Fibroblast of skin of right biceps (primary cell): ENCODE measurements around the gene FAM20C.
A peak's percentile ranks its signal among the peaks of the same experiment; 100 is the strongest.

Experiments used
- DNase-seq: peaks from one replicate; pipeline ENCODE4 v3.0.0-alpha.2; 2013

FAM20C gene

DNA sequence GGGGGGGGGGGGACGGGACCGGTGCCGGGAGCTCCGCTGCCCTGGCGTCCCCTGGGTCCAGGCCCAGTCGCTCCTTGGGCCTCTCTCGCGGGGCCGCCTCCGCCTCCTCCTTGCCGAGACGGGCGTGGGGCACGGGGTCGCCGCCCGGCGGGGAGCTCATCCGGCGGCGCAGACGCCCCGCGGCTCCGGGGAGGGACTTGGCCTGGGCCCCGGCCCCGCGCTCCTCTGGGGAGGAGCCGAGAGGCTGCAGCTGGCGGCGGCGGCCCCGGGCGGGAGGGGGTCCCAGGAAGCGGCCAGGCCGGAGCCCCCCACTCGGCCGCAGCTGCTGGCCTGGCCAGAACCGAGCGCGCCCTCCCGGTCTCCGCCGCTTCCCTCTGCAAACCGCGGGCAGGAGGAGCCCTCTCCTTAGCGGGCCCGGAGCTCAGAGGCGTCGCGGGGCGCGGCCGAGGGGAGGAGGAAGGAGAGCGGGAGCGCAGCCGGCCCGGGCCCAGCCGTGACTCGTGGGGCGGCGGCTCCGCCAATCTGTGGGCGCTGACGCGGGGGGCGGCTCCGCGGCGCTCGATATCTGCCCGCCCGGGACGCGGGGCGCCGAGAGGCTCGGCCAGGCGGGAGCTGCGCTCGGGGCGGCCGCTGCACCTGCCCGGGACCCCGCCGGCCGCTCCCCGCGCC, at the start of gene FAM20C:
Gene FAM20C (plus strand): TSS at position 591 of the 669 bp plus-strand sequence. CDS start 629 bp downstream, outside the sequence.
- DNase-seq, result peak; percentile 79

DNA sequence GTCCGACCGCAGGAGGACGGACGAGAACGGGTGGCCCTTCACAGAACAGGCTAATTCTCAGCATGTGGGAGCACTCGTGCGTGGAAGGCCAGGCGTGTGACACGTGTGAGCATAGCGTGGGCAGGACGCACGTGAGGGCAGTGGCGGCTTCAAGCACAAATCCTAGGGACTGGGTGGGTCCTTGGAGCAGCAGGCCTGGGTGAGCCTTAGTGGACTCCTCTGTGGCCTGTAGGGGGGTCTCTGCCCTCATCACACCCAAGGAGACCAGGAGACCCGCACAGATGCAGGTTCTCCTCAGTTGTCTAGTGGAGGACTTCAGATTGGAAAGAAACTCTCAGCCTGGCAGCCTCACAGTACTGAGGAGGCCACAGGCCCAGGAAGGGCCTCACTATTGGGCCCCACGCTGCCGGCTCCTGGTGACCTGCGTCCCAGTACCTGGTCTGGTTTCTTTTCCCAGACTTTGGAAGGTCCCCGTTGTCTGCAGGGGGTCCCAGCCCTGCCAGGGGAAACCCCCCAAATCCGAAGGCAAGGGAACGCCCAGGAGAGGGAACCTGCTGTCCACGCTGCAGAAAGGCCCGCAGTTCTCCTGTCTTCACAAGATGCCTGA, 49.1 kb upstream of the FAM20C start:
- no peak for DNase-seq

DNA sequence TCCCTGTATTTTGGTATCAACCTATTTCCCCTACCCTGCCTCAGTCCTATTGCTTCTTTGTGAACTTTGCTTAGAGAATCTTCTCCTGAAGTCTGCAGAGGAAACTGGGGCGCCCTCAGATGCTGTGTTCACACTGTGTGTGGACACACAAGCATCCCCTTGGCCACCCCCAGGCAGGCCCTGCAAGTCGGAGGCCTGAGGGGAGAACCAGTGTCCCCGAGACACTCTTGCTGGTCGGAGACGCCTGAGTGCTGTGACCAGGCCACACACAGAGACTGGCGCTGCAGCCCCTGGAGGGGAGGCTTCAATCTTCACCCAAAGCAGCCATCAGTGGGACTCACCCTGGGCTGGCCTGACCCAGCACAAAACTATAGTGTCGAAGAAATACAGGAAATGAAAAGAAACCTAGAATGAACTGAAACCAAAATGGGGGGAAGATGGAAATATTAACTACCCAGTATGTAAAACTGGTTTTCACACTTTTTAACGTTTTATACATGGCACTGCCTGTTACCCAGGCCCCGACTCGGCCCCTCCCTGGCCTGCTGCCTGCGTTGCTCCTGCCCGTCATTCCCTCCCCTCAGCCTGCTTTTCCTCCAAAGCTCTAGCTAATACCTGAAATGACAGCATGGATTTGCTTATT, 48.4 kb upstream of the FAM20C start:
- no peak for DNase-seq

DNA sequence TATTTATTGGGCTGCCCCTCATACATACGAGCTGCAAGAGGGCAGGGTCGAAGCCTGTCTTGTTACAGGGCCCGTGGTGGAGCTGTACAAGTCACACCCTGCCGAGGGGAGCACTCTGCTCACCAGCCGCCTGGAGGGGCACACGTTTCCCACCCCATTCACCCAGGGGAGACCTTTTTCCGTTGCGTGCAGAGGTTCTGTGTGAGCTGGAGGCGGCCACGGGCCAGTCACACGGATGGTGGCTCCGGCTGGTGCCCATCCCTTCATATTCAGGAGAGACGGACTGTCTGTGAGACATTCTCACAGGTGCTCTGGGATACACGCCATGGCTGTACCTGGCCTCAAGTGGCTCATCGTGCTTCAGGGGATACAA, 47.9 kb upstream of the FAM20C start:
- DNase-seq, result no peak

DNA sequence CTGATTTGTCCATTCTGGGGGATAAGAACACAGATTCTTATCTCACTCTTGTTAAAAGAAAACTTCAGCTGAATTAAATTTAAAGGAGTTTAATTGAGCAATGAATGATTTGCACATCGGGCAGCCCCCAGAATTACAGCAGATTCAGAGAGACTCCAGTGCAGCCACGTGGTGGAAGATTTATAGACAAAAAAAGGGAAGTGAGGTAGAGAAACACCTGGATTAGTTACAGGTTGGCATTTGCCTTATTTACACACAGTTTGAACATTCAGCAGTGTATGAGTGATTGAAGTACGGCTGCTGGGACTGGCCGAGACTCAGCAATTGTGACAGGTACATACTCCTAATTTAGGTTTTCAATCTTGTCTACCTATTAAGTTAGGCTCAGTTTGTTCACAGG, 46.5 kb upstream of the FAM20C start:
- DNase-seq, result no peak

DNA sequence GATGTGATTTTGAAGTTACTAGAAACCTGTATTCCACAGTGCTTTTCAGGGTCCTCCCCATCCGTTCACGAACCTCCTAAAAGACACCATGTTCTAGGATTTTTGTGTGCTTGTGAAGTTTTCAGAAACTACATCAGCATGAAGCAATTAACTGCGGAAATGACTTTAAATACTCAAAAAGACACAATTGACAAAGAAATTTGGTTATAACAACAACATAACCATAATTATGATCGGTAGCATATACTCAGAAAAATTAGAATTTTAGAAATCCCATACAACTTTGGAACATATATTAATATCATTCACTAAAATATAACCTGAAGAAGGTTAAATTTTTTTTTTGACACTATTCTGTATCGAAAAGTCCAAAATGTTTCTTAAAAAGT, 43.8 kb upstream of the FAM20C start:
- DNase-seq, result no peak

DNA sequence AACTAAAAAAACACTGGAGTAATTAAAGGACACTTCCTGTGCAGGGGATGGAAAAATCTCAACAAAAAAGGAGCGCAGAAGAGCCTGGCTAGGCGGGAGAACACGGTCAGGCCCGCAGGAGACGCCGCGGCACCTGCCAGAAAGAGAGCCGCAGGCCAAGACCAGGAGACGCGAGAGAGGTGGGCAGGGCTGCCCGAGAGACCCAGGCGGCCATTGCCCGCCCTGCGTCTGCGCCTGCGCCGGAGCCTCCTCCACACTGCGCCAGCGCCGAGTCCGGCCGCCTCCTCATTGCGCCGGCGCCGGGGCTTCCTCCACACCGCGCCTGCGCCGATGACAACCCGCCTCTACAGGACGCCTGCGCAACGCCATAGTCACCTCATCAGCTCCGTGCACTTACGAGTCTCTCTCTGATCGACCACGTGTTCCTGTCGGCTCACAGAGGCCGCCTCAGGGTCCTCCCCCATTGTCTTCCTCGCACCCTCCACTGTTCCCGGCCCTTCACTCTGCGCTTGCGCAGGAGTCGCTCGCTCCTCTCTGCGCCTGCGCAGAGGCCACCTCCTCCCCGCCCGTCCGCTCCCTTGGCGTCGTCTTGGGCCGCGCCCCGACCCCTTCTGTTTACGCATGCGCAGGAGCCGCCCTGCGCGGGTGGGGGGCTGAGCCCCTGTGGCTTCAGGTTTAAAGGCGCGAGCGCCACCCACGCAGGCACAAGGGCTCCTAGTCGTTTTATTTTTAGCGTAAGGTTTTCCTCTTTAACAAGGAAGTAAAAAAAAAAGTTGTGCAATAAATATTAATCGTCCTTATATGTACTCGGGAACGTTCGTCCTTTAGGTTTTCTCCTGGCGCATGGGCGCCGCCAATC, 43.2 kb upstream of the FAM20C start:
- peak; percentile 99 for DNase-seq

DNA sequence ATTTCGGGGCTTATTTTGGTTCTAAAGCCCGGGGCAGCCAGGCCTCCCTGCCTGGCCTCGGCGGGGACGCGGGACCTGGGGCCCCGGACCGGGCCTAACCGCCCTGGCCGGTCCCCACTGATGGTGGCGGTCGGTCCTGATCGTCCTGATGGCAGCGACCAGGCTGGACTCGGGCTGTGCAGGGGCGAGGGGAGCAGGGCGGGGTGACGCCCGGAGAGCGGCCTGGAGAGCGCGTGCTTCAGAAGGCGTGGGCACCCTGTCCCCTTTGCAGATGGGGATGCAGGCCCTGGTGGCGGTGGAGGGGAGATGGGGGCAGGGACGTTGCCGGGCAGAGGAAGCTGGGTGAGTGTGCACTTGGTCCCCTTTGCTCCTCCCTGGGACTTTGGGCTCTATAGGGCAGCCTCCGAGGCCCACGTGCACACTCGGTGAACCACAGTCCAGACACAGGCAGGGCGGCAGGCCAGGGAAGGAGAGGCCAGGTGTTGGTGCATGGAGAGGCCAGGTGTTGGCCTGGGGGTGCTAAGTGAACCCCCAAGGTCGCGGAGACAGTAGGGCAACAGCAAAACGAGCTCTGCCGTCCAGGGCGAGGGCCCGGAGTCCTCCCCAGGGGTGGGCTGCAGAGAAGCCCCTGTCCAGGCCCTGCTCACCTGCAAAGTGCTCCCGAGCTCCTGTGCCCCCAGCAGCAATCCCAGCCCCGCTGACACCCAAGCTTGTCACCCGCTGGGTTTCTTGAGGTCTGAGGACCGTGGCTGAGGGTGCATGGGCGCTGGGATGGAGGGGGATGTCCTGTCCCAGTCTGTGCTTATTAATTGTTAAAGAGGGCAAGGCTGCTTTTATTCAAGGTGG, 42.4 kb upstream of the FAM20C start:
- peak; percentile 29 for DNase-seq

DNA sequence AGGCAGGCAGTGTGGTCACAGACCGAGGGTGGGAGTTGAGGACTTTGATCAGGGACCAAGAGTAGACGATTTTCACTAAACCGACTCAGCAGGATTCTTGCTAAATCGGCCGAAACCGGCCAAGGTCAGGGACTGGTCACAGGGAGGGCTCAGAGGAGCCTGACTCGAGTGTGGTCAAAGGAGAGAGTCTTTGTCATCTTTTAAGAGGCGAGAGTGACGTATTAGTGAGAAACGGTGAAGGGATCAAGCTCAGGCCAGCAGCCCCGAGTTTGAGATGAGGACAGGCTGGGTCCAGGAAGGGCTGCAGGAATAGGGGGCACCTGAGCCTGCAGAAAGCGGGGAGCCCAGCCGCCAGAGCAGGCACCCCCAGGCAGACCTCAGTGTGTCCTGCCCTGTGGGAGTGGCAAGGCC, 41.6 kb upstream of the FAM20C start:
- no peak for DNase-seq

DNA sequence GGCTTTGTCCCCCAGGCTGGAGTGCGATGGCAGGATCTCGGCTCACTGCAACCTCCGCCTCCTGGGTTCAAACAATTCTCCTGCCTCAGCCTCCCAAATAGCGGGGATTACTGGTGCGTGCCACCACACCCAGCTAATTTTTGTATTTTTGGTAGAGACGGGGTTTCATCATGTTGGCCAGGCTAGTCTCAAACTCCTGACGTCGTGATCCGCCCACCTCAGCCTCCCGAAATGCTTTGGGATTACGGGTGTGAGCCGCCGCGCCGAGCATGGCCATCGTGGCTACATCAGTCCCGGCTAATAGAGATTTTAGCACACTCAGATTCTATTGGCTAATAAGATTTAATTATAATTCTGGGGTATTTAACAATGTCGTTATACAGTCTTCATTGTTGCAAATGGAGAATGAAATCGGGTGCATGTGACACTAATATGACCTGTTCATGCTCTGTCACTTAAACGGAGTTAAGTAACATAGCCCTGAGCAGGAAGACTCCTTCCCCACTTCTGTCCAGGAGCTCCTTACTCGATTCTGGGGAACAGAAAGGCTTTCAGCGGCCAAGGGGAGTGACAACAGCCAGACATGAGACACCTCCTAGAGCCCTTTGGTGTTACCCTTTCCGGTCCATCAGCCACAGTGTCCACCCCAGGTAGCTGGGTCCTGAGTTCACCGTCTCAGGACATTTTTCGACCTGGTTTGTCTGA, 40.9 kb upstream of the FAM20C start:
- DNase-seq, result no peak

DNA sequence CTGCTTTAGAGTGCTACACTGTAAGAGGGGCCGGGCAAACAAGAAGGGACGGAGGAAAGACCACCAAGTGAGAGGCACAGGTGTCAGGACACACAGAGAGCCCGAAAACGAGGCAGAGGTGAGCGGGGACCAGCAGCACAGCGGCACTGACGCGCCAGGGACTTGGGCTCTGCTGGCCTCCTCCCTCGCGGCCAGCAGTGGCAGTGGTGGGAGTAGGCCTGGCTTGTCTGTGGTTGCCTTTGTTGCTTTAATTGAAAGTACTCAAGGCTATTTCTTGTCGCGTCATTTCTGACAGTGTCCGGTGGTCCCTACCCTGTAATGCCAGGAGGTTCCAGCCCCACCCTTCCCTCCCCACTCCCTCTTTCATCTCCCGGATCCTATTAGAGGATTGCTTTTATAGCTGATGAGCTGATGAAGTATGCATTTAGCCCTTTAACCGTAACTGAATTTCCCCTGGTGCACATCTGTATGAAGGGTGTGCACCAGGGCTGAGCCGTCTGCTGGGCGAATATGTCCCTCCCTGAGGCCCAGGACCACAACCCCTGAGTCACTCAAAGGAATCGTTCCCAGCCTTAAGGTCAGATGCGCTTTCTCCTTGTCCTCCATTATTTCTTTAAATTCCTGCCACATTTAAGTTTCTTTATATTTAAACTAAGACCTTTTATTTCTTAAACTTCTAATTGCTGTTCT, 39.5 kb upstream of the FAM20C start:
- no peak for DNase-seq

DNA sequence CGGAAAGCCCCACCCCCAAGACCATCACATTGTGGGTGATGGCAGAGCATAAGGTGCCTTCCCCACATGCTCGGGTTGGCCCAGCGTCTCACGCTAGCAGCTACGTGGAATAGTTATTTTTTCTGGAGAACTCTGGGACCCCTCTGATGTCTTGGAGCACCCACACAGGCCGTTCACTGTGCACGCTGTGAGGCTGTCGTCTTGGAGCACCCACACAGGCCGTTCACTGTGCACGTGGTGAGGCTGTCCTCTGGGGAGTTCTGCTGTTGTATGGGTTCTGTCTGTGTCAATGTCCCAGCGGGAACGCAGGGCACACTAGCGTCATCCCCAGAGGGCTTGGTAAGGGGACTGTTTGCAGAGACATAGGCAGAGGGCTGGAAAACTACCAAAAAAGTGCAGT, 38.8 kb upstream of the FAM20C start:
- DNase-seq, result no peak

DNA sequence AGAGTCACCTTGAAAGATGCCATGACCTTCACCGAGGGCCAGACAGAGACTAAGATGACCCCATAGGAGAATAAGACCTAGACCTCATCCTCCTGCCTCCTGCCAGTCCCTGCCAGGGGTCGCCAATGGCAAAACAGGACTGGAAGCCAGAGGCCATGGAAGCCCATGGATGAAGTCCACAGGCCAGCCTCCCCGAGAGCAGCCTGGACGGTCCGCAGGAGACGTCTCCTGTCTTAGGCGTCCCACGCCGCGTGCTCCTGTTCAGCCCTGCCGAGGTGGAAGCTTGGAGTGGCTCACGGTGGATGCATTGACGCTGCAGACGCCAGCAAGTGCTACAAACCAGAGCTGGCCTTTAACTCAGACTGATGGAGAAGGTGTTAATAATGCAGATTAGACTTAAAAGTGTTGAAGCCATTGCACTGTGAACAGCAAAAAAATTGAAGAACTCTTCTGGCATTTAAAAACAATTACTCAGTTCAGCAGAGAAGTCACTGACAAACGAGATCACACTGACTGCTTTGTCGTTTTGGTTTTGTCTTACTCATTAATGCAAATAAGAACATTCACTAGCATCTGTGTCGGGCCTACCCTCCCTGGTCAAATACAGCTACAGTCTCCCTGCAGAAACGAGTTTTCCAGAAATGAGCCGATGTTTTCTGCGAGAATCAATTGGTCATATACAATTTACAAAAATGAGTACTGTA, 38.1 kb upstream of the FAM20C start:
- no peak for DNase-seq

DNA sequence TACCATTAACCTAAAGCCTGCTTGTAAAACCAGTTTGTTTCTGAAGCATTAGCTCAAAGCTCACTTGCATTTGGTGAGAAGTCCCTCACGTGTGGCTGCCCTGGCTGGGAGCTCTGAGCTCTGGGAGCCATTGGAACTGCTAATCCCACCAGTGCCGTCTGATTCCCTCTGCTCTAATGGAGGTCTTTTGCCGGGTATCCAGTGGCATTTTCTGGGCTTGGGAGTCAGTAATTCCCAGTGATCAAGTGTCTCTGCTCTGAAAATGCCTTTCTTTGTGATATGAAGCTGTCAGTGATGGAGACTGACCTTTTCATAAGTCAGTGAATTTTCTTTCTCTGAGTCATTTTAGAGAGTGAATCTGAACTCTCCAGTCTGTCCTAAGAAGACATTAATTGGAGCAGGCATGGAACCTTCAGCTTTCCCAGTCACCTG, 36.9 kb upstream of the FAM20C start:
- DNase-seq, result peak; percentile 20

DNA sequence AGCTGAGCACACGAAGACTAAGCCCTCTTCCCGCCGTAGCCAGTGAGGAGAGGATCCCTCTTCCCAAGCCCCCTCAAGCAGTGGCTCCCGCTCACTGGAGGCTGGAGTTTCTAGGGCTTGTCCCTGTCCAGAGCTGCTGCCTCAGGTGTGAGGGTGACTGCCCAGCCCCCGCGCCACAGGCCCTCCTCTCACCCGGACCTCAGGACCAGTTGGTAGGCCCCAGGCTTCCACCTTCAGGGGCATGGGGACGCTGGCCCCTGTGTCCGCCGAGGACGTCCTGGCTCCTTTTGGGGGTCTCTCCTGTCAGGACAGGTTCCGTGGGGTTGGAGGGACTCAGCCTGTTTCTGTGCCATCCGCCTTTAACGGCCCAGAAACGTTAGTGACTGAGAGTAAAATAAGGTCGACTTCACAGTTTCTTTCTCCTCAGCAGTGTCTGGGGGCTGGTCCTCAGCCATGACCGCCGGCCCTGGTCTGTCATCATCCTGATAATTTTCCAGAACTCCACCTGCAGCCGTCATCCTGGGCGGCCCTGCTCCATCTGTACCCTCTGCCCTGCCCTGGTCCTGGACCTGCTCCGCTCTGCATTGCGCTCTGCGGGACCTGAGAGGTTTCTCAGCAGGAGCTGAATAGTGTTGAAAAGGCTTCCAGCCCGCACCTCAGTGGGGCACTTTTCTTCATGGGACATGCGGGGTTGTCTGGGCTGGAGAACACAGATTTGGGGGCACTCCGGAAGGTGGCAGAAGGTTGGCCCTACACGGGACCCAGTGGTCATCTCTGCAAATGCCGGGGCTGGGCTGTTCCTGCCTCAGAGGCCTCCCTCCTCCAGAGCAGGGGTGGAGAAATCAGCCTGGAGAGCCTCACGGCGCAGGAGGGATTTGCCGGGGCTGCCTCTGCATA, 36.0 kb upstream of the FAM20C start:
- DNase-seq, result no peak

DNA sequence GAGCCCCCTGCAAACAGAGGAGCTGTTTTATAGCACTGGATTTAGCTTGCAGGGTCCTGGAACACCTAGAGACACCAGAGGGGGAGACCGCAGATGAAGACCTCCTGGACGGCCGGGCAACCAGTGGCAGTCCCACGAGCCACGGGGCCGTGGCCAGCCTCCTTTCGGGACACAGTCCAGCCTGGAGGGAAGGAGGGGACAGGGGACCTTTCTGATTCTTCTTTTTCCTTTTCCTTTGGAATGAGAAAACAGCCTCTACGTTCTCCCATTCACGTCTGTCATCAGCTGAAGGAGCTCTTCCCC, 35.4 kb upstream of the FAM20C start:
- no peak for DNase-seq

DNA sequence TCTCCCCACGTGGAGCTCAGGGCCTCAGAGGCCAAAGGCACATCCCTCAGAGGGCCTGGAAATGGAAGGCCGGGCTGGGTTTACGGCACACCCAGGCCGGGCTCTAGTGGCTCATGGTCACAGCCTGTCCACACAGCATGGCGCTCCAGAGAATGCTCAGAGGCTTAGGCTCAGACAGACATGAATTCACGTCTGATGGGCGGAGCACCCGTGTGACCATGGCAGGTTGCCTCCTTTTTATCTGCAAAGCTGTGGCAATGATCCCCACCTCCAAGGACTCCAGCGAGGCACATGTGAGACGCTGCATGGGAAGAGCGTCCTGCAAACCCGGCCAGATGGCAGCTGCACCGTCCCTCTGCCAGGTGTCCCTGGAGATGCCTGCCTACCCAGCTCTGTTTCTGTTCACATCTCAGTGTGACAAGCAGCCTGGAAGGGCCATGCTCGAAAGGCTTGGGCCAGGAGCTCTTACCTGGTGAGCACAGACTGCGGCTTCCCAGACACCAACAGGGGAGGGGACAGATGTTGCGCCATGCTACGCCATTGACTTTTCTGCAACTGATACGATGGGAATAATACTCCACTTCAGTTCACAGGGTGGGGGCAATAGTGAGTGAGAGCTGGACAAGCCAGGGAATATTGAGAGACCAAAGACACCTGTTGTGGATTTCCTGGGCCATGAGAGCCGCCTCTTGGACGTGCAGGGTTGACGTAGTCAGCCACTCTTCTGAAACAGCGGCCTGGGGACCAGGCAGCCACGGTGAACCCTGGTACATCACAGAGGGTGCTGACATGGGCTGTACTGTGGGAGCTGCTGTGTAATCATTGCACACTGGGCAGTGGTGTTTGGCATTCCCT, 34.4 kb upstream of the FAM20C start:
- no peak for DNase-seq

DNA sequence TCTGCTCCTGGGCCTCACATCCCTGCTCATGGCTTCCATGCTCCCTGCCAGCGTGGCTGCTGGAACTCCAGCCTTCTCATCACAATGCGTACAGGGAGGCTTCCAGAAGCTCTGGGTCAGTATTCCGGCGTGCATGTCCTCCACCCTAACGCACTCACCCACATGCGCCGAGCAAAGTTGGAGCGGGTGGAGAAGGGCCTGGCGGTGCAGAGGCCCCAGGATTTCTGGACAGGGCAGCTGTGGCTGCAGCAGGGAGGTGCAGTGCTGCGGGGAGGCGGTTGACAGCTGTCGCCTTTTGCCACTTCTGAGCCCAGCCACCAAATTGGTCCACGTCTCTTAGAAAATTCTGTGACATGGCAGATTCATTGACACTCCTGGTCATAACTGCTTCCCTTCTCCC, 33.6 kb upstream of the FAM20C start:
- no peak for DNase-seq
